ENCODE data around the gene BCR. TPM values are rescaled to one million over a fixed set of nuclear protein-coding genes. Genes with fewer than 3 reads are reported as not detected.
"Not testable (repeated sequence)": the region's sequence is repeated elsewhere in the genome, so short reads cannot be mapped to it uniquely, and the experiment has no call there.

The BCR gene
- total and polyA plus RNA-seq, 2 experiments from 2014 or later = 38.8 to 42.2 TPM

DNA sequence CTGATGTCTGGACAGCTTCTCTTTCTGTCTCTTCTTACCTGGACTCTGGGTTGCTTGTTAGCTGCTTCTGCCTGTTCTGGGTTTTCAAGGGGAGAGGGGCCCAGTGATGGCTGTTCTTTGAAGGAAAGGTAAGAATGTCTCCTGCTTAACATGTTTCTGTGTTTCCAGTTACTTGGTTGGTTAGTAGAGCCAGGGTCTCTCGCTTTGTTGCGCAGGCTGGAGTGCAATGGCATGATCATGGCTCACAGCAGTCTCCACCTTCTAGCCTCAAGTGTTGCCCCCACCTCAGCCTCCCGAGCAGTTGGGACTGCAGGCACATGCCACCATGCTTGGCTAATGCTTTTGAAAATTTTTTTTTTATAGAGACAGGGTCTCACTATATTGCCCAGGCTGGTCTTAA is 126.6 kb downstream of the BCR start:
- TF ChIP-seq EZH2phosphoT487 (IDR thresholded peaks at IDR 0.05; ENCODE audit: low read depth, severe bottlenecking, unreplicated experiment) (no peak), EZH2 (IDR thresholded peaks at IDR 0.05; ENCODE audit: borderline replicate concordance) (no peak)
- TF ChIP-seq, protein P1, sequence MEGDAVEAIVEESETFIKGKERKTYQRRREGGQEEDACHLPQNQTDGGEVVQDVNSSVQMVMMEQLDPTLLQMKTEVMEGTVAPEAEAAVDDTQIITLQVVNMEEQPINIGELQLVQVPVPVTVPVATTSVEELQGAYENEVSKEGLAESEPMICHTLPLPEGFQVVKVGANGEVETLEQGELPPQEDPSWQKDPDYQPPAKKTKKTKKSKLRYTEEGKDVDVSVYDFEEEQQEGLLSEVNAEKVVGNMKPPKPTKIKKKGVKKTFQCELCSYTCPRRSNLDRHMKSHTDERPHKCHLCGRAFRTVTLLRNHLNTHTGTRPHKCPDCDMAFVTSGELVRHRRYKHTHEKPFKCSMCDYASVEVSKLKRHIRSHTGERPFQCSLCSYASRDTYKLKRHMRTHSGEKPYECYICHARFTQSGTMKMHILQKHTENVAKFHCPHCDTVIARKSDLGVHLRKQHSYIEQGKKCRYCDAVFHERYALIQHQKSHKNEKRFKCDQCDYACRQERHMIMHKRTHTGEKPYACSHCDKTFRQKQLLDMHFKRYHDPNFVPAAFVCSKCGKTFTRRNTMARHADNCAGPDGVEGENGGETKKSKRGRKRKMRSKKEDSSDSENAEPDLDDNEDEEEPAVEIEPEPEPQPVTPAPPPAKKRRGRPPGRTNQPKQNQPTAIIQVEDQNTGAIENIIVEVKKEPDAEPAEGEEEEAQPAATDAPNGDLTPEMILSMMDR (IDR thresholded peaks at IDR 0.05; ENCODE audit: poor library complexity) = no peak
- no peaks in the 10 kb centered on the region for H3K9me3 ChIP-seq (ENCODE audit: low read depth)
- DNase-seq (ENCODE audit: low spot score) = no peak
- H3K4me1 ChIP-seq (ENCODE audit: insufficient read depth) = peaks cover 3% of the 10 kb centered on the region
- no peaks in the 10 kb centered on the region for H4K20me1 ChIP-seq (ENCODE audit: insufficient read depth, poor library complexity, severe bottlenecking)
- H3K27ac ChIP-seq = no peak overlapping the region
- 95% methylated on average over 3 of the region's 3 CpGs for WGBS (ENCODE audit: low lambda C conversion rate, missing lambda C conversion rate)
- H3K4me2 ChIP-seq = no peak overlapping the region
- H3K79me2 ChIP-seq = no peaks in the 10 kb centered on the region
- H3K4me3 ChIP-seq = no peak overlapping the region
- no peak overlapping the region for H2AFZ ChIP-seq
- H3K36me3 ChIP-seq (replicated peaks; ENCODE audit: insufficient read depth, low read depth) = no peaks in the 10 kb centered on the region
- no peaks in the 10 kb centered on the region for H3K27me3 ChIP-seq
- H3K9me2 ChIP-seq (replicated peaks; ENCODE audit: insufficient read depth) = no peaks in the 10 kb centered on the region

DNA sequence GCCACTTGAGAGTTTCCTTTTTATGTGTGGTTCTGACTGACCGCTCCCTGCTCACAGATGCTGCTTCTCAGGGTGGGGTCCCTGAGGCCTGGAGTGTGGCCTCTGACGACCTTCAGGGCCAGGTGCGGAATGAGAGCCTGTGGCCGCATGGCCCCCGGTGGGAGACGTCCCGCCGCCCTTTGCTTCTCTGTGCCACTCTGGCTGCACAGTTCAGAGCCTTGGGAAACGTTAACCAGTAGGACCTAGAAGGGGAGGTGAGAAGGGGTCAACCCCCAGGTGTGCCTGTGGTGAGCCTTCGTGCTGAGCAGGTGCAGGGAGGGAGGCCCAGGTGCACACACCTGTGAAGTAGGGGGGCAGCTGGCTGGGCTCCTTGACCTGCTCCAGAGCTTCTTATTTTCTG is 127.2 kb downstream of the BCR start:
- H3K27ac ChIP-seq; H3K9me2 ChIP-seq (replicated peaks; ENCODE audit: insufficient read depth); H2AFZ ChIP-seq; H3K36me3 ChIP-seq (replicated peaks; ENCODE audit: insufficient read depth, low read depth); H3K4me3 ChIP-seq; H4K20me1 ChIP-seq (ENCODE audit: insufficient read depth, poor library complexity, severe bottlenecking); H3K27me3 ChIP-seq; H3K4me1 ChIP-seq (ENCODE audit: insufficient read depth); H3K9me3 ChIP-seq (ENCODE audit: low read depth); H3K79me2 ChIP-seq; H3K4me2 ChIP-seq; DNase-seq (ENCODE audit: low spot score): not testable (repeated sequence)
- 90% methylated on average over 10 of the region's 10 CpGs for whole genome bisulfite sequencing (ENCODE audit: low lambda C conversion rate, missing lambda C conversion rate)

DNA sequence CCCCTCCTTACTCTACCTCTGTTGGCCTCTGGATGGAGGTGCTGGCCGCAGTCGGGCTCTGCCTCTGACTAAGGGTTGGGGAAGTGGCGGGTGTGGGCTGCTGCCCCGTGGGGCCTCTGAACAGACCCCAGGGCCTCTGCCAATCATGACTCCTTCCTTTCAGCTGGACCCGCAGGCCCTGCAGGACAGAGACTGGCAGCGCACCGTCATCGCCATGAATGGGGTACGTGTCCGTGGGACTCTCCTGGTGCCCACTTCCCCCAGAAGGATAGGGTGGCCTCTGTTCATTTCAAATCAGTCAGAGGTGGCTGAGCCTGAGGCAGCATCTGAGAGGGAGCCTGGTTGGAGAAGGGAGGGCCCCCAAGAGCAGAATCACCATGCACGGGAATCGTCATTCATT is 129.0 kb downstream of the BCR start:
- not testable (repeated sequence) for DNase-seq (ENCODE audit: low spot score); H3K4me2 ChIP-seq; H3K79me2 ChIP-seq; H3K9me2 ChIP-seq (replicated peaks; ENCODE audit: insufficient read depth); H3K36me3 ChIP-seq (replicated peaks; ENCODE audit: insufficient read depth, low read depth); H2AFZ ChIP-seq; H3K27me3 ChIP-seq; H3K9me3 ChIP-seq (ENCODE audit: low read depth); H3K4me1 ChIP-seq (ENCODE audit: insufficient read depth); H3K27ac ChIP-seq; H4K20me1 ChIP-seq (ENCODE audit: insufficient read depth, poor library complexity, severe bottlenecking); H3K4me3 ChIP-seq
- WGBS (ENCODE audit: low lambda C conversion rate, missing lambda C conversion rate) = 100% methylated on average over 5 of the region's 12 CpGs

DNA sequence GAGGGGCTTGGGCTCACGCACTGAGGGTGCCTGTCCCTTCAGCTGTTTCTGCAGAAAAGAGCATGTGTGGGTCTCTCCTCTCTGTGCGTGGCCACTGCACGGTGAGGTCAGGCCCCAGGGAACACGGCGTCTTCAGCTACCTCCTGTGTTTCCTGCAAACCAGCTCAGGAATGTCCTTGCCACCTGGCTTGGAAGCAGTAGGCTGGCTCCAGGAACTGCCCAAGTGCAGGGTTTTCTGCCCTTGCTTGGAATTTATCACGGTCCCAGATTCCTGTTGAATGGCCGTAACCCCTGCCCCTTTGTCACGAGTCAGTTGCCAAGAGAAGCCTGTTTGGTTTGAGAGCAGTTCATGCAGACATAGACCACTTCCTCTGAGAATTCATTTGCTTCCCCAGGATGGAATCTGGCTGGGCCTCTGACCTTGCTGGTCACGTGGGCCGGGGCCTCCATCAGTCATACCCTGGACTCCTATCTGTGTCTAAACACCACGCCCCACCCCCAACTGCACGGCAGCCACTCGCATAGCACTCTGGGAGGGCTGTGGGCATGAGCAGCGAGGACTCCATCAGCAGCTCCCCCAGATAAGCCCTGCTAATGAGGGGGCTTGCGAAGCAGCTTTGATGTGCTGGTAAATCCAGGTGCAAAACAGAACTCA is 130.3 kb downstream of the BCR start:
- not testable (repeated sequence) for H3K9me3 ChIP-seq (ENCODE audit: low read depth); DNase-seq (ENCODE audit: low spot score); H3K4me1 ChIP-seq (ENCODE audit: insufficient read depth); H3K27me3 ChIP-seq; H3K4me3 ChIP-seq; H4K20me1 ChIP-seq (ENCODE audit: insufficient read depth, poor library complexity, severe bottlenecking); H3K79me2 ChIP-seq; H3K27ac ChIP-seq; H3K36me3 ChIP-seq (replicated peaks; ENCODE audit: insufficient read depth, low read depth); H3K9me2 ChIP-seq (replicated peaks; ENCODE audit: insufficient read depth); H3K4me2 ChIP-seq; H2AFZ ChIP-seq
- 65% methylated on average over 7 of the region's 15 CpGs for WGBS (ENCODE audit: low lambda C conversion rate, missing lambda C conversion rate)

DNA sequence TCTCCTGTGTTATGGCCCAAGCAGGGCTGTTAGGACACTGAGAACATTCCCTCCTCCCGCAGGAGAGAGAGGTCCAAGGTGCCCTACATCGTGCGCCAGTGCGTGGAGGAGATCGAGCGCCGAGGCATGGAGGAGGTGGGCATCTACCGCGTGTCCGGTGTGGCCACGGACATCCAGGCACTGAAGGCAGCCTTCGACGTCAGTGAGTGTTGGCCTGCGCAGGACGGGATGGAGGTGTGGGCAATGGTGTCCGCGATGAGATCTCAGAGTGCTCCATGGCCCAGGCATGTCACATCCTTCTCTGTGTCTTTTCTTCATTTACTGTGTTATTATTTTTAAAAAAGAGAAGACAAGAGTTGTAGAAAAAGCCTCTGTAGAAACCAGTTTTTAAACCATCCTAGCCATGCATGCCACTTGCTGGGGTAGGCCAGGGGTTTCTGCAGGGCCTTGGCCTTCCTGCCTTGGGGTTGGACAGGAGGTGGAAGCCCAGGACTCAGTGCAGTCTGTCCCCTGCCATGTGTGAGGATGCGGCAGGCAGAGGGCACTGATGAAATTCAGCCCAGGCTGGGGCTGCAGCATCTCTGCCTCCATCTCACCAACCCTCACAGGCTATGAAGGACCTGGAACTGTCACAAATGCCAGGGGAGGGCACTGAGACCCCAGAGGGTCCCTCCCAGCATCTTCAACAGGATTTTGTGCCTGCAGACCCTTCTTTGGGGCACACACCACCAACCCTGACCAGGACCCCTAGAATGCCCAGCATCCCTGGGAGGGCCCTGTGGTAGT is 131.5 kb downstream of the BCR start:
- H3K27ac ChIP-seq; H3K4me2 ChIP-seq; H4K20me1 ChIP-seq (ENCODE audit: insufficient read depth, poor library complexity, severe bottlenecking); DNase-seq (ENCODE audit: low spot score); H3K4me3 ChIP-seq; H3K9me3 ChIP-seq (ENCODE audit: low read depth); H3K27me3 ChIP-seq; H3K79me2 ChIP-seq; H3K4me1 ChIP-seq (ENCODE audit: insufficient read depth); H3K9me2 ChIP-seq (replicated peaks; ENCODE audit: insufficient read depth); H3K36me3 ChIP-seq (replicated peaks; ENCODE audit: insufficient read depth, low read depth); H2AFZ ChIP-seq: not testable (repeated sequence)
- WGBS (ENCODE audit: low lambda C conversion rate, missing lambda C conversion rate) = 98% methylated on average over 17 of the region's 18 CpGs

Measured in hepatocyte (in vitro differentiated cells).